ENCODE measurements around the gene METTL26.

The METTL26 gene

DNA sequence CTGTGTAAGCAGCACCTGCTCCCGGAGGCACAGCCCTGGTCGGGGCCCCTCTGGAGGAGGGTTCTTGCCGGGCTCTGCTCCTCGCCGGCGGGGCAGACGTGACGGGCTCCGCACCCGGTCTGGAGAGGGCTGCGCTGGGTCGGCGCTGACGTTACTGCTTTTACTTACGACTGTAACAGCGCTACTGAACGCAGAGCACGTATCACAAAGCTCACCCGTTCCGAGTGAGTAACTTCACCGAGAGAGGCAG is 47.5 kb downstream of the METTL26 start:
- peaks cover 0 to 5% of the 10 kb centered on the region in 2 donors for H3K27me3 ChIP-seq
- DNase-seq: peak in 1 of 2 donors; percentile 79
- peaks cover 0 to 9% (median 0%) of the 10 kb centered on the region in 3 donors for H3K36me3 ChIP-seq
- peaks cover 0 to 63% (median 39%) of the 10 kb centered on the region in 4 donors for H3K4me1 ChIP-seq
- H3K9me3 ChIP-seq: no peaks in the 10 kb centered on the region
- H3K27ac ChIP-seq: peak overlapping the region; percentile 87 to 96
- peak overlapping the region; percentile 73 to 82 for H3K4me3 ChIP-seq
- intact Hi-C loops (cut with DNase I; ENCODE audit: low total_unique reads): loop anchor here (10.0 kb wide), 1 partner anchor 46 kb away; the partner anchor contains the start of genes METTL26 and WFIKKN1
- TF ChIP-seq, protein P1, sequence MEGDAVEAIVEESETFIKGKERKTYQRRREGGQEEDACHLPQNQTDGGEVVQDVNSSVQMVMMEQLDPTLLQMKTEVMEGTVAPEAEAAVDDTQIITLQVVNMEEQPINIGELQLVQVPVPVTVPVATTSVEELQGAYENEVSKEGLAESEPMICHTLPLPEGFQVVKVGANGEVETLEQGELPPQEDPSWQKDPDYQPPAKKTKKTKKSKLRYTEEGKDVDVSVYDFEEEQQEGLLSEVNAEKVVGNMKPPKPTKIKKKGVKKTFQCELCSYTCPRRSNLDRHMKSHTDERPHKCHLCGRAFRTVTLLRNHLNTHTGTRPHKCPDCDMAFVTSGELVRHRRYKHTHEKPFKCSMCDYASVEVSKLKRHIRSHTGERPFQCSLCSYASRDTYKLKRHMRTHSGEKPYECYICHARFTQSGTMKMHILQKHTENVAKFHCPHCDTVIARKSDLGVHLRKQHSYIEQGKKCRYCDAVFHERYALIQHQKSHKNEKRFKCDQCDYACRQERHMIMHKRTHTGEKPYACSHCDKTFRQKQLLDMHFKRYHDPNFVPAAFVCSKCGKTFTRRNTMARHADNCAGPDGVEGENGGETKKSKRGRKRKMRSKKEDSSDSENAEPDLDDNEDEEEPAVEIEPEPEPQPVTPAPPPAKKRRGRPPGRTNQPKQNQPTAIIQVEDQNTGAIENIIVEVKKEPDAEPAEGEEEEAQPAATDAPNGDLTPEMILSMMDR (IDR thresholded peaks at IDR 0.05): no peak

DNA sequence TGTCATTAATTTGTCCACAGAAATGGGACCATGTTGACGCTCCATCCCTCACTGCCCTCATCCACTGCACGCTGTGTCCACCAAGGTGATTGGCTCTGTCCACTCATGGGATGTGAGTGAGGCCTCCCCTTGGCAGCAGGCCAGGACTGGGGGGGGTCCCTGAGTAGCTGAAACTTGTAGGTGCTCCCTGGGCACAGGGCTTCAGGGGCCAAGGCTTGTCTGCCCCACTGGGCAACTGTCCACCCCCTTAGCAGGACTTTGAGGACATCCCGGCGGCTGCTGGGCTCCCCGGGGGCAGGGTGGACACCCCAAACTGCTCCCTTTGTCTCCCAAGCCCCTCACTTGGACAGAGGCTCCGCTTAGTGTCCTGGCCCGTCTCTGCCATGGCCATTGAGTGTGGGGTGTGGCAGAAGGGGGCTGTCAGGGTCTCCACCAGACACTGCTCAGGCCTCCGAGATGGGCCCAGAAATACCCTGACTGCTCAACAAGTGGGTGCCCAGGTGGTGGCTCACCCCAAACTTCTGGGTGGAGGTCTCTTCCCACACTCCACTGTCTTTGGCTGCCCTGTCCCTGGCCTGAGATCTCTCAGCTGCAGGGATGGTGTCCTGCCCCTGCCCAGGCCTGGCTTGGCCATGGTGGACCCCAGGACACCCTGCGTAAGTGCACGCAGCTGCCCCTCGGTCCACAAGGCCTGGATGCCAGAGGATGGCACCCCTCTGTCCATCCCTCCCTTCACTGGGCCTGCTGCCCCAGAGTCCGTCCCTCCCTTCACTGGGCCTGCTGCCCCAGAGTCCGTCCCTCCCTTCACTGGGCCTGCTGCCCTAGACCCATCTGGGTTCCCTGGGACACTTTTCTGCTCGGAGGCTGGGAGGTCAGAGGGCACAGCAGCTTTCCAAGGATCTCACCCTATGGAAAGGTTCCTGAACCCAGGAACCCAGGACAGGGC is 49.2 kb downstream of the METTL26 start:
- intact Hi-C loops (cut with DNase I; ENCODE audit: low total_unique reads): loop anchor here (10.0 kb wide), 1 partner anchor 48 kb away; the partner anchor contains the start of genes METTL26 and WFIKKN1
- peaks cover 0 to 48% (median 28%) of the 10 kb centered on the region in 4 donors for H3K4me1 ChIP-seq
- H3K36me3 ChIP-seq: peaks cover 0 to 13% (median 0%) of the 10 kb centered on the region in 3 donors
- no peak overlapping the region for H3K4me3 ChIP-seq
- H3K27me3 ChIP-seq: peaks cover 0 to 5% of the 10 kb centered on the region in 2 donors
- peak overlapping the region in 1 of 2 donors; percentile 87 for H3K27ac ChIP-seq
- H3K9me3 ChIP-seq: no peaks in the 10 kb centered on the region
- TF ChIP-seq, protein P1 (IDR thresholded peaks at IDR 0.05): no peak
- DNase-seq: no peak

DNA sequence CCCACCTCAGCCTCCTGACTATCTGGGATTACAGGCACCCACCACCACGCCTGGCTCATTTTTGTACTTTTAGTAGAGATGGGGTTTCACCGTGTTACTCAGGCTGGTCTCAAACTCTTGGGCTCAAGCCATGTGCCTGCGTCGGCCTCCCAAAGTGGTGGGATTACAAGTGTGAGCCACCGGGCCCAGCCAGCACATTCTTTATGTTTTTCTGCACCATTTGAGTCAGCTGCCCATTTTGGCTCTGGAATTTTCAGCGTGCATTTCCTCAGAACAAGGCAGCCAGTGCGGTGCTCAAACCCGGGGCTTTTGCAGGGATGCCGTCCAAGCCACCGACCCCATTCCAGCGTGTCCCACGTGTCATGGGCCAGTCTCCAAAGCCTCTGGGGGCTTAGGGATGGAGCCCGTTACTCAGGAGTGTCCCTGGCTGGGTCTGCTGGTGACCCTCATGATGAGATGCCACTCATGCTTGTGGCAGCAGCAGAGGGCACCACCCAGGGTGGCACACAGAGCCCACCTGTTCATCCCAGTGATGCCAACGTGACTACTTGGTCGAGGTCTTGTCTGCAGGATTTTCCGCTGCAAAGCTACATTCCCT is 50.0 kb downstream of the METTL26 start:
- Histone ChIP-seq H3K4me1 (peaks cover 0 to 40% (median 22%) of the 10 kb centered on the region in 4 donors), H3K36me3 (peaks cover 0 to 14% (median 0%) of the 10 kb centered on the region in 3 donors), H3K27me3 (peaks cover 0 to 5% of the 10 kb centered on the region in 2 donors), H3K27ac (no peak overlapping the region), H3K9me3 (no peaks in the 10 kb centered on the region), H3K4me3 (no peak overlapping the region)
- TF ChIP-seq, protein P1 (IDR thresholded peaks at IDR 0.05): no peak
- intact Hi-C loops (cut with DNase I; ENCODE audit: low total_unique reads): loop anchor here (10.0 kb wide), 1 partner anchor 49 kb away; the partner anchor contains the start of genes METTL26 and WFIKKN1
- no peak for DNase-seq

DNA sequence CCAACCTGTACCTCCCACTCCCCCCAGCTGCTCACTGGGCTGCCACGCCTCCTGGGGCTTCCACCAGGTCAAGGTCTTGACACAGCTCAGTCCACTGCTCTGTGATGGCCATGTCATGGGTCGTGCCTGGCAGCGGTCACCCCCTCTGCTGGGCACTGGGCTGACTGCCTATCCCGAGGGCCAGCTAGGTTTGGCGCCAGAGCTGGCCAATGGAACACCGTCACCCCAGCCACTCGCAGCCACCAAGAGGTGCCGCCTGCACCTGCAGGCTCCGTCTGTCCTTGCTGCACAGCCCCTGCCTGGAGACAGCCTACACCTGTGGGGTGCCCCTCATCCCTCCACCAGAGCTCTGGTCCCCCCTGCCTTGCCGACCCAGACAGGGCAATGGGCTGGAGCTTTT is 50.8 kb downstream of the METTL26 start:
- Histone ChIP-seq H3K27me3 (peaks cover 0 to 5% of the 10 kb centered on the region in 2 donors), H3K4me3 (no peak overlapping the region), H3K4me1 (peaks cover 0 to 32% (median 15%) of the 10 kb centered on the region in 4 donors), H3K27ac (no peak overlapping the region), H3K9me3 (no peaks in the 10 kb centered on the region), H3K36me3 (peaks cover 0 to 22% (median 5%) of the 10 kb centered on the region in 3 donors)
- no peak for DNase-seq
- TF ChIP-seq, protein P1 (IDR thresholded peaks at IDR 0.05): no peak
- intact Hi-C loops (cut with DNase I; ENCODE audit: low total_unique reads): loop anchor here (10.0 kb wide), 1 partner anchor 49 kb away; the partner anchor contains the start of genes METTL26 and WFIKKN1
